Stimulated activated CD4-positive, alpha-beta T cell treated with anti-CD3 and anti-CD28 coated beads, Interleukin-4, amount 100 ng/mL, for 4 hours (primary cell): ENCODE data around the gene UQCRH.
"Not testable (repeated sequence)": the region's sequence is repeated elsewhere in the genome, so short reads cannot be mapped to it uniquely, and the experiment has no call there.

Experiments
- DNase-seq, 2 experiments: peaks; one replicate each; pipeline ENCODE4 v3.0.0-alpha.2; 2020

Gene UQCRH

GRCh38 chr1:46334030-46334384 is 30.5 kb downstream of the UQCRH start:
- DNase-seq: no peak

GRCh38 chr1:46335081-46335480 is 31.6 kb downstream of the UQCRH start:
- no peak for DNase-seq

- not testable (repeated sequence) for DNase-seq
Measured at GRCh38 chr1:46337409-46337808, 33.9 kb downstream of the UQCRH start.

- DNase-seq: peak; percentile 81 to 84
Measured at GRCh38 chr1:46340404-46341221, 37.1 kb downstream of the UQCRH start, which contains the start of gene NSUN4. TSS of gene NSUN4 (plus strand) at chr1:46340807. CDS start at chr1:46340827, 20 bp downstream.

- no peak for DNase-seq
Measured at GRCh38 chr1:46341222-46342083, 38.0 kb downstream of the UQCRH start.

- no peak for DNase-seq
Measured at GRCh38 chr1:46342084-46342656, 38.7 kb downstream of the UQCRH start.

- DNase-seq: no peak
Measured at GRCh38 chr1:46342677-46343350, 39.3 kb downstream of the UQCRH start.

- no peak for DNase-seq
Measured at GRCh38 chr1:46343351-46343695, 39.8 kb downstream of the UQCRH start.

GRCh38 chr1:46343705-46344104 is 40.2 kb downstream of the UQCRH start:
- no peak for DNase-seq

GRCh38 chr1:46344481-46344880 is 41.0 kb downstream of the UQCRH start:
- DNase-seq: no peak

GRCh38 chr1:46345281-46345680 is 41.8 kb downstream of the UQCRH start:
- DNase-seq: no peak

- DNase-seq: no peak
Measured at GRCh38 chr1:46352363-46352762, 48.9 kb downstream of the UQCRH start.

- DNase-seq: not testable (repeated sequence)
Measured at GRCh38 chr1:46355920-46356319, 52.4 kb downstream of the UQCRH start.

- DNase-seq: no peak
Measured at GRCh38 chr1:46362158-46362557, 58.7 kb downstream of the UQCRH start.

- DNase-seq: no peak
Measured at GRCh38 chr1:46363121-46363520, 59.6 kb downstream of the UQCRH start.

GRCh38 chr1:46364612-46365011 is 61.1 kb downstream of the UQCRH start:
- no peak for DNase-seq

GRCh38 chr1:46365796-46366195 is 62.3 kb downstream of the UQCRH start:
- not testable (repeated sequence) for DNase-seq
